ENCODE measurements around the gene PHTF2.
"Not testable (repeated sequence)": the region's sequence is repeated elsewhere in the genome, so short reads cannot be mapped to it uniquely, and the experiment has no call there.

The PHTF2 gene

GRCh38 chr7:77993838-77994237, 195.3 kb downstream of the PHTF2 start:
- no peak for TF ChIP-seq CTCF (IDR thresholded peaks at IDR 0.05; ENCODE audit: borderline replicate concordance, insufficient read depth, low read depth, low read length)
- no peak overlapping the region for H3K4me3 ChIP-seq (ENCODE audit: low read depth, low read length)

- no peak overlapping the region for H3K4me3 ChIP-seq (ENCODE audit: low read depth, low read length)
- no peak for TF ChIP-seq CTCF (IDR thresholded peaks at IDR 0.05; ENCODE audit: borderline replicate concordance, insufficient read depth, low read depth, low read length)
Measured at GRCh38 chr7:77995717-77996116, 197.1 kb downstream of the PHTF2 start.

GRCh38 chr7:77999168-77999567, 200.6 kb downstream of the PHTF2 start:
- H3K4me3 ChIP-seq (ENCODE audit: low read depth, low read length) = not testable (repeated sequence)

GRCh38 chr7:78002021-78002420, 203.4 kb downstream of the PHTF2 start:
- no peak overlapping the region for H3K4me3 ChIP-seq (ENCODE audit: low read depth, low read length)
- TF ChIP-seq CTCF (IDR thresholded peaks at IDR 0.05; ENCODE audit: borderline replicate concordance, insufficient read depth, low read depth, low read length) = no peak

- no peak for TF ChIP-seq CTCF (IDR thresholded peaks at IDR 0.05; ENCODE audit: borderline replicate concordance, insufficient read depth, low read depth, low read length)
- no peak overlapping the region for H3K4me3 ChIP-seq (ENCODE audit: low read depth, low read length)
Measured at GRCh38 chr7:78002715-78003114, 204.1 kb downstream of the PHTF2 start.

- H3K4me3 ChIP-seq (ENCODE audit: low read depth, low read length) = no peak overlapping the region
- TF ChIP-seq CTCF (IDR thresholded peaks at IDR 0.05; ENCODE audit: borderline replicate concordance, insufficient read depth, low read depth, low read length) = no peak
Measured at GRCh38 chr7:78006063-78006755, 207.6 kb downstream of the PHTF2 start.

Measured in GM12875 (cell line).